ENCODE data around the gene KCTD17.

- TF ChIP-seq POLR2A (IDR thresholded peaks at IDR 0.05) (no peak), CTCF (IDR thresholded peaks at IDR 0.05) (no peak)
These were observed 34.2 kb upstream of the KCTD17 start for GRCh38 chr22:37017356-37017755.
